GM19043 (cell line): ENCODE measurements around the gene ZNFX1.
A peak's percentile ranks its signal among the peaks of the same experiment; 100 is the strongest.
"Not testable (repeated sequence)": the region's sequence is repeated elsewhere in the genome, so short reads cannot be mapped to it uniquely, and the experiment has no call there.

Experiments
- ATAC-seq: cut with Tn5 transposase; IDR thresholded peaks from one replicate; pipeline ENCODE4 v1.9.1; 2021; ENCODE audit warnings: low read depth; ENCODE audit not compliant: unreplicated experiment

Gene ZNFX1

GRCh38 chr20:49278036-49278817, at the start of gene ZNFX1:
ZNFX1 (minus strand) TSS chr20:49278057; CDS start chr20:49275839, 2,218 bp downstream.
- peak; percentile 80 for ATAC-seq

GRCh38 chr20:49326026-49326425, 48.2 kb upstream of the ZNFX1 start:
- no peak for ATAC-seq

- ATAC-seq, result no peak
Observed at GRCh38 chr20:49324306-49324705, 46.4 kb upstream of the ZNFX1 start.

- ATAC-seq, result no peak
Observed at GRCh38 chr20:49323622-49324238, 45.9 kb upstream of the ZNFX1 start.

- no peak for ATAC-seq
Observed at GRCh38 chr20:49320460-49320859, 42.6 kb upstream of the ZNFX1 start.

GRCh38 chr20:49319208-49319809, 41.5 kb upstream of the ZNFX1 start:
- ATAC-seq, result no peak

- ATAC-seq, result no peak
Observed at GRCh38 chr20:49318430-49319207, 40.8 kb upstream of the ZNFX1 start.

- ATAC-seq, result no peak
Observed at GRCh38 chr20:49318091-49318429, 40.2 kb upstream of the ZNFX1 start.

- no peak for ATAC-seq
Observed at GRCh38 chr20:49316704-49317103, 38.8 kb upstream of the ZNFX1 start.

- ATAC-seq, result no peak
Observed at GRCh38 chr20:49315580-49315979, 37.7 kb upstream of the ZNFX1 start.

GRCh38 chr20:49314052-49314451, 36.2 kb upstream of the ZNFX1 start:
- ATAC-seq, result not testable (repeated sequence)

- ATAC-seq, result no peak
Observed at GRCh38 chr20:49313283-49313682, 35.4 kb upstream of the ZNFX1 start.

- no peak for ATAC-seq
Observed at GRCh38 chr20:49312661-49313060, 34.8 kb upstream of the ZNFX1 start.

- ATAC-seq, result no peak
Observed at GRCh38 chr20:49310705-49311104, 32.8 kb upstream of the ZNFX1 start.

- no peak for ATAC-seq
Observed at GRCh38 chr20:49308875-49309274, 31.0 kb upstream of the ZNFX1 start.

- no peak for ATAC-seq
Observed at GRCh38 chr20:49306903-49307620, 29.2 kb upstream of the ZNFX1 start.

- no peak for ATAC-seq
Observed at GRCh38 chr20:49303065-49303552, 25.3 kb upstream of the ZNFX1 start.

GRCh38 chr20:49297605-49298530, 20.0 kb upstream of the ZNFX1 start:
- ATAC-seq, result no peak

GRCh38 chr20:49294002-49294654, 16.3 kb upstream of the ZNFX1 start:
- not testable (repeated sequence) for ATAC-seq
